ENCODE results near the gene NANS. TPM values are rescaled to one million over a fixed set of nuclear protein-coding genes. Genes with fewer than 3 reads are reported as not detected.

NANS gene
- total and polyA plus RNA-seq, 2 of the 13 experiments (the other 11 are each of a cell fraction or from before 2014, with no cell fraction given), result 86.9 to 203 TPM

- BruUV-seq (replicated peaks), result no TSS peak
- CTCF ChIA-PET (ENCODE audit: low intra/inter-chr PET ratio, low total read pairs), result no interaction called here
- Histone ChIP-seq H3K27ac (ENCODE audit: extremely low read length, insufficient read depth, low read length) (no peak overlapping the region), H2AFZ (ENCODE audit: low read length) (no peak overlapping the region), H3K4me1 (ENCODE audit: insufficient read depth, low read length) (peaks cover 26% of the 10 kb centered on the region), H3K9ac (ENCODE audit: insufficient read depth, low read depth, low read length) (no peak overlapping the region), H3K4me2 (ENCODE audit: low read depth, low read length) (peak overlapping the region; percentile 51), H3K9me3 (ENCODE audit: low read length) (no peaks in the 10 kb centered on the region), H3K27me3 (ENCODE audit: control insufficient read depth in 1 of 2, insufficient read depth in 2 of 2, low read length in 2 of 2) (peaks cover 0 to 19% of the 10 kb centered on the region in 2 experiments; a peak in 3 of 5 replicates), H3K36me3 (replicated peaks in 1 of 2; ENCODE audit: control insufficient read depth in 1 of 2, insufficient read depth in 2 of 2, low read length in 2 of 2) (no peaks in the 10 kb centered on the region), H3K4me3 (replicated peaks in 1 of 3; ENCODE audit: insufficient read depth in 1 of 3, low read depth in 2 of 3, low read length in 3 of 3) (no peak overlapping the region), H3K79me2 (ENCODE audit: insufficient read depth, low read length) (no peaks in the 10 kb centered on the region), H4K20me1 (ENCODE audit: insufficient read depth, low read length) (no peaks in the 10 kb centered on the region)
- ATAC-seq (peak; percentile 45), FAIRE-seq (no peak), DNase-seq (ENCODE audit: low spot score) (no peak)
- TF ChIP-seq POLR2A (IDR thresholded peaks at IDR 0.05; ENCODE audit: insufficient read depth in 1 of 2, low read depth in 2 of 2, low read length in 2 of 2) (no peak), ZNF234 (CRISPR knock-in tag; conservative IDR thresholded peaks at IDR 0.05) (no peak), BATF2 (CRISPR knock-in tag; IDR thresholded peaks at IDR 0.05) (no peak), JUND (CRISPR knock-in tag; IDR thresholded peaks at IDR 0.05) (no peak), MXD1 (CRISPR knock-in tag; IDR thresholded peaks at IDR 0.05) (no peak), ONECUT2 (CRISPR knock-in tag; IDR thresholded peaks at IDR 0.05) (peak; percentile 74), TFAP4 (IDR thresholded peaks at IDR 0.05; ENCODE audit: borderline replicate concordance, low read depth) (peak; percentile 88)
- 33% methylated on average over 7 of the region's 10 CpGs for WGBS (ENCODE audit: low lambda C conversion rate)
- POLR2A ChIA-PET, result interaction anchor here (2.2 kb wide), 1 partner anchor 17 kb away, joined by 10 read pairs; the partner anchor contains the start of gene NANS
- in situ Hi-C loops (cut with HindIII; ENCODE audit: extremely low pct_ligation_motif_present, low pct_unique_long_range_greater_than_20kb) (loop anchor here (10.0 kb wide), 1 partner anchor 115 kb away; the partner anchor contains the start of gene TRMO), intact Hi-C loops (cut with micrococcal nuclease; ENCODE audit: unreplicated experiment) (no loop called here)
Observed at GRCh38 chr9:98039607-98040017, 16.9 kb upstream of the NANS start.

Measured in HepG2 (cell line).